Left colon (tissue), 2 donors: ENCODE results near the gene KIF27. TPM values are rescaled to one million over a fixed set of nuclear protein-coding genes. Genes with fewer than 3 reads are reported as not detected.
"Not testable (repeated sequence)": the region's sequence is repeated elsewhere in the genome, so short reads cannot be mapped to it uniquely, and the experiment has no call there.

Experiments used
- ATAC-seq: fragments of 200-7000 bp; cut with Tn5 transposase; one replicate; pipeline ENCODE4 v1.9.1; 2020; ENCODE audit warnings: mild to moderate bottlenecking, moderate library complexity
- DNase-seq, 2 donors: peaks; one replicate each; pipeline ENCODE4 v3.0.0-alpha.2; 2020
- intact Hi-C, 2 donors: fragments of 100-400 bp; cut with DNase I in 1 of 2; cut with micrococcal nuclease in 1 of 2; formaldehyde crosslinking; loops; one replicate each; pipeline versions ENCODE4 v1.11.2 to v1.14.0; 2022; cut with DNase I, micrococcal nuclease
- long read RNA-seq: library from polyadenylated mRNA; unstranded; transcript quantifications from one replicate; pipeline ENCODE4 v2.0.0, GENCODE V29; 2021
- total RNA-seq, 2 donors: library from RNA; stranded (reverse); fragmentation: NEBNext Ultra II Directional; extraction: Animal tissue kit (Norgen Biotek cat#: 25700); gene quantifications; one replicate each; pipeline ENCODE4 v1.2.1, GENCODE V29; 2021
- donor health status: DM: no; HTN: no; CAD: no.
- donor health status: DM: yes; HTN: yes; CAD: no.

Gene KIF27, protein sequence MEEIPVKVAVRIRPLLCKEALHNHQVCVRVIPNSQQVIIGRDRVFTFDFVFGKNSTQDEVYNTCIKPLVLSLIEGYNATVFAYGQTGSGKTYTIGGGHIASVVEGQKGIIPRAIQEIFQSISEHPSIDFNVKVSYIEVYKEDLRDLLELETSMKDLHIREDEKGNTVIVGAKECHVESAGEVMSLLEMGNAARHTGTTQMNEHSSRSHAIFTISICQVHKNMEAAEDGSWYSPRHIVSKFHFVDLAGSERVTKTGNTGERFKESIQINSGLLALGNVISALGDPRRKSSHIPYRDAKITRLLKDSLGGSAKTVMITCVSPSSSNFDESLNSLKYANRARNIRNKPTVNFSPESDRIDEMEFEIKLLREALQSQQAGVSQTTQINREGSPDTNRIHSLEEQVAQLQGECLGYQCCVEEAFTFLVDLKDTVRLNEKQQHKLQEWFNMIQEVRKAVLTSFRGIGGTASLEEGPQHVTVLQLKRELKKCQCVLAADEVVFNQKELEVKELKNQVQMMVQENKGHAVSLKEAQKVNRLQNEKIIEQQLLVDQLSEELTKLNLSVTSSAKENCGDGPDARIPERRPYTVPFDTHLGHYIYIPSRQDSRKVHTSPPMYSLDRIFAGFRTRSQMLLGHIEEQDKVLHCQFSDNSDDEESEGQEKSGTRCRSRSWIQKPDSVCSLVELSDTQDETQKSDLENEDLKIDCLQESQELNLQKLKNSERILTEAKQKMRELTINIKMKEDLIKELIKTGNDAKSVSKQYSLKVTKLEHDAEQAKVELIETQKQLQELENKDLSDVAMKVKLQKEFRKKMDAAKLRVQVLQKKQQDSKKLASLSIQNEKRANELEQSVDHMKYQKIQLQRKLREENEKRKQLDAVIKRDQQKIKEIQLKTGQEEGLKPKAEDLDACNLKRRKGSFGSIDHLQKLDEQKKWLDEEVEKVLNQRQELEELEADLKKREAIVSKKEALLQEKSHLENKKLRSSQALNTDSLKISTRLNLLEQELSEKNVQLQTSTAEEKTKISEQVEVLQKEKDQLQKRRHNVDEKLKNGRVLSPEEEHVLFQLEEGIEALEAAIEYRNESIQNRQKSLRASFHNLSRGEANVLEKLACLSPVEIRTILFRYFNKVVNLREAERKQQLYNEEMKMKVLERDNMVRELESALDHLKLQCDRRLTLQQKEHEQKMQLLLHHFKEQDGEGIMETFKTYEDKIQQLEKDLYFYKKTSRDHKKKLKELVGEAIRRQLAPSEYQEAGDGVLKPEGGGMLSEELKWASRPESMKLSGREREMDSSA (N-terminal part only)
- 1 to 10 TPM; 3.2 to 3.3 TPM for total RNA-seq
- long read RNA-seq, partial matches to known transcripts, result 3 of 4 reads
- long read RNA-seq, other reads (novel, unspliced or antisense), result 1 of 4 reads

DNA sequence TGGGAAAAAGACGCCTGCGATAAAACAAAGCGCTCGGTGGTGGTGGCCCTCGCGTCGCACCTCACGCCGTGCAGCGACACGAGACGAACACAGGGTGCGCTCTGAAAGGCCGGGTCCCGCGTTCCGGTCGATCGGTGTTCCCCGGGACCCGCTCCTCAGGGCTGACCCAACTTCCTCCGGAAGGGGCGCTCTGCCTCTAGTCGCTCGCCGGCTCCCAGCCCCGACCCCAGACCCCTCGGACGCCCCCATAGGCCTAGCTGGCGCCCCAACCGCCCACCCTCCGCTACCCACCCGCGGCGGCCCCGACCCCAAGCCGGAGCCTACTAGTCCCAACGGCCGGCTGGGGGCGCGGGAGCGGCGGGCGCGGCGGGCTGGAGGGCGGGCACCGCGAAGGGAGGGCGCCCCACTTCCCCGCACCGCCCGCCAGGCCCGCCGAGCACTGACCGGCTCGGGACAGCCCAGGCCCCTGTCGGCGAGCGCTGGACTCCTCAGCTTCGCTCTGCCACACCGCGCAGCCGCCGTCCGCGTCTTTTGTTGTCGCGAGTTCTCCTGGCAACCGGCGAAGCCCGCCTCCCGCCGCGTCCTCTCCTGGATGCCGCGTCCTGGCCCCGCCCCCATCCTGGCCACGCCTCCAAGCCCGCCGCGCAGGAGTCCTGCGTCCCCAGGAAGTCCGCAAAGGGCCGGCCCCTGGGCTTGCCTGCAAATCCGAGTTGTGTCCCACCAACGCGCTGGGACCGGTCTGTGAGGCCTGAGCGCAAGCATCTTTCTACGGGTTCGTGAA is at the start of gene KIF27:
KIF27 (minus strand) TSS at position 506 of the 781 bp plus-strand sequence. CDS start 5,841 bp downstream, outside the sequence.
- intact Hi-C loops, result no loop called here
- DNase-seq (peak; percentile 98 to 100), ATAC-seq (peak; percentile 96)

DNA sequence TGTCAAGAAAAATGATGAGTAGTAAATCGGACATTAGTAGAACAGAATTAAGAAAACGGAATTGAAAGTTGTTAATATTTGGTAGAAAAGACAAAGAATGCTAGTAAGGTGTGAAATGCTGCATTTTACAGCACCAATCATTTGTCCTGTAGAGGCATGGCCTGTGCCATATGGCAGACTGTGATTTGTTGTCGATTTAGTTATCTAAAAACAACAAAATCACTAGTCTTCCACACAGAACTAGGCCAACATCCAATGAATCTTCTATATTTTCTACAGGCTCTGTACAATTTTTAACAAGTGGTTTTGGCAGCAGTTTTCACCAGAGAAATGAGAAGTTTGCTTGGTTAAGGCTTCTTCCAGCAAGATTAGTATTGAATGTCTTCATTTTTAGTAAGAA is 48.4 kb upstream of the KIF27 start:
- intact Hi-C loops, result no loop called here
- ATAC-seq, result no peak
- DNase-seq, result no peak

DNA sequence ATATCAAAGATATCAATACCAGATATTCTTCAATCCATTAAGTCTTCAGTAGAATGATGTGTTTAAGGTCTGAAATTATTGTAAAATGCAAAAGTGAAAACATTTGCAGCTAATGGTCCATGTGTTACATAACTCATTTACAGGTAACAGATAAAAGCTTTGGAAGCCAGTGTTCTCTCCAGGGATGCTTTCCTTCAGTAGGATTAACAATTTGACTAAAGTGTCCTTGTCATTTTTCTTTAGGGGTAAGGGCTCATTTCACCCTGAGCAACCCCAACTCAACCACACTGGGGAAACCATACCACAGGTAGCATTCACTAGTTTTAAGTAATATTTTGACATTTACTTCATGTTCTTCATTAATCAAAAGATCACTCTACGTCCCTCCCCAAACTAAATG is 45.8 kb upstream of the KIF27 start:
- intact Hi-C loops, result no loop called here
- no peak for DNase-seq
- no peak for ATAC-seq

DNA sequence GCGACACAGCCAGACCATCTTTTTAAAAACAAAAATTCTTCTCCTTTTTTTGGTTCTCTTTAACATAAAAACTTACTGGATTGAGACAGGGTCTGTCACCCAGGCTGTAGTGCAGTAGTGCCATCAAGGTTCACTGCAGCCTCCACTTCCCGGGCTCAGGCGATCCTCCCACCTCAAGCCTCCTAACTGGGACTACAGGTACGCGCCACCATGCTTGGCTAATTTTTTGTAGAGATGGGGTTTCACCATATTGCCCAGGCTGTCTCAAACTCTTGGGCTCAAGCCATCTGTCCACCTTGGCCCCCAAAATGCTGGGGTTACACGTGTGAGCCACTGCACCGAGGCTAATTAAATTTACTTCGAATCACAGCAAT is 45.0 kb upstream of the KIF27 start:
- ATAC-seq (peak; percentile 3), DNase-seq (no peak)
- intact Hi-C loops, result no loop called here

DNA sequence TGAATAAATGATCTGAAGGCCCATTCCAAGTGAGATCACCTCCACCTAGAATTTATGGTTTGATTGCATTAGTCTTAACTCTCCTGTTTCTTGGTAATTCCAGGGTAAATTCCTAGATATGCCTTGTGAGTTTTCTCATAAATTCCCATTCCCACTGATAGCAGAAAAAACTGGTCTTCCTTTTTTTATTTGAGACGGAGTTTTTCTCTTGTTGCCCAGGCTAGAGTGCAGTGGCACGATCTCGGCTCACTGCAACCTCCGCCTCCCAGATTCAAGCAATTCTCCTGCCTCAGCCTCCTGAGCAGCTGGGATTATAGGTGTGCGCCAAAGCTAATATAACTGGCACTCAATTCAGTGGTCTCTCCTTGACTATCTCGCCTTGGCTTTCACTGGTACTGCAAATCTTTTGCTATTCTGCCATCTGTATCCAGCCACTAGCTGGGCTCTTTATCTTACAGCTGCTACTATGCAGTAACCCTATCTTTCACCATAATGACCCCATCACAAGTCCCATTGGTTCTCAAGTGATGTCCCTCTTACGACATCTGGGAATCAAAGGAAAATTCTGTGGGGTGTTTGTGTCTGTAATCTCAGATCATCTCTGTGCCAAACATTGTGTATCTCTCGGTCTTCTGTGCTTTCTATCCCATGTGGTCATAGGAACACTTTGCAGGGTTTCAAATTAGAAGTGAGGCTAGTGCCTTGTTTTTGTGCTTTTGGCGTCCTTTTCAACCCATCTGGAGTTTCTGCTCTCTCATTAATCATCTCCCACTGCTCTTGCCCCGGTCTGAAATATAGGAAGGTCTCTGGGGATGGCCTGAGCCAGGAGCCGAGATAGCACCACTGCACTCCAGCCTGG is 44.3 kb upstream of the KIF27 start:
- DNase-seq (no peak), ATAC-seq (peak; percentile 14)
- intact Hi-C loops, result no loop called here

DNA sequence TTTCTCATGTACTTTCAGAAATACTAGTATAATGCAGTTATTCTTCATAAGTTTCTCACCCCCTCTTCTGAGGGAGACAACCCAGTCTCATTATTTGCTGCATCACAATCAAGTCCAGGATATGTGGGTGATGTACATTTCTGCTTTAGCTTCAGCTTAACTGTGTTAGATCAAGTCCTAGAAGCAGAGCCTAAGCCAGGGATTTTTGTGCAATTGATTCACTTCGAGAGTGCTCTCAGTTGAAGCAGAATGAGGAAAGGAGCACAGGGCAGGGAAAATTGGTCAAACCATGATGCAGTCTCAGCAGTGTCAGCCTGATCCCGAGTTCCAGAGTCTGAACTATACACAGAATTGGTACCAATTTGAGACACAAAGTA is 43.7 kb upstream of the KIF27 start:
- ATAC-seq (peak; percentile 16), DNase-seq (no peak)
- intact Hi-C loops, result no loop called here

DNA sequence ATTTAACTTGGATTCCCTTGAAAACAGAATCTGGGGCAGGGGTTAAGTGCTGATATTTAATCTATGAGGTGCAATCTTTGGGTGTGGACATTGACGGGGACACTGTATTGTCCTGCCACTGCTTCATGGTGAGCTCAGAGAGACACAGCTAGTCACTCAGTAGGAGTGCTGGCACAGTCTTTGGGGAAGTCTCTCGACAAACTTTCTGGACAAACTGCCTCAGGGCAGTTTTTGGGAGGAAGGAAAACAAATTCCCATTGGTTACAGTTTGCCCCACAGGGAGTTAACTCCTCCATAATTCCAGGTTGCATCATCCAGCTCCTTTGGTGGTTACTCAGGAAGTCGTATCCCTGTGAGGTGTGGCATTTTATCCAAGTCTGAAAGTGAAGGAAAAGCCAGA is 40.9 kb upstream of the KIF27 start:
- DNase-seq (no peak), ATAC-seq (peak; percentile 62)
- intact Hi-C loops, result no loop called here

DNA sequence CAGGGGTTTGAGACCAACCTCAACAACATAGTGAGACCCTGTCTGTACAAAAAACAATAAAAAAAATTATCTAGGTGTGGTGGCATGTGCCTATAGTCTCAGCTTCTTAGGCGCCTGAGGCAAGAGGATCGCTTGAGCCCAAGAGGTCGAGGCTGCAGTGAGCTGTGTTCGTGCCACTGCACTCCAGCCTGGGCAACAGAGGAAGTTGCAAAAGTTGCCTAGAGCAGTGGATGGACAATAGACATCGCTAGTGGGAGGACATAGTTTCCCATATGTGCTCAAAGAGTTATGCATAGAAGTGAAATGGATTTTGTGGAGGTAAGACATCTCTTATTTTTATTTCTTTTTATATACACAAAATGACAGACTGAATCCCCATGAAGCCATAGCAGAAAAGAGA is 39.8 kb upstream of the KIF27 start:
- no peak for DNase-seq
- ATAC-seq, result no peak
- intact Hi-C loops, result no loop called here

DNA sequence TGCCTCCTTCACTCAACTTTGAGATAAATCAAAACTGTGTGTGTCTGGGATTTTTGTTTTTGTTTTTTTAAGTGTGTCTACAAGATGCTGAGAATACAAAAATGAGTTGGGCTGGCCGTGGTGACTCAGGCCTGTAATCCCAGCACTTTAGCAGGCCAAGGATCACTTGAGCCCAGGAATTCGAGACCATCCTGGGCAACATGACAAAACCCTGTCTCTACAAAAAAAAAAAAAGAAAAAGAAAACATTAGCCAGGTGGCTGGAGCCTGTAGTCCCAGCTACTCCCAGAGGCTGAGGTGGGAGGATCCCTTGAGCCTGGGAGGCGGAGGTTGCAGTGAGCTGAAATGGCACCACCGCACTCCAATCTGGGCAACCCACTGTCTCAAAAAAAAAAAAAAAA is 37.8 kb upstream of the KIF27 start:
- ATAC-seq (no peak), DNase-seq (no peak)
- intact Hi-C loops, result no loop called here

DNA sequence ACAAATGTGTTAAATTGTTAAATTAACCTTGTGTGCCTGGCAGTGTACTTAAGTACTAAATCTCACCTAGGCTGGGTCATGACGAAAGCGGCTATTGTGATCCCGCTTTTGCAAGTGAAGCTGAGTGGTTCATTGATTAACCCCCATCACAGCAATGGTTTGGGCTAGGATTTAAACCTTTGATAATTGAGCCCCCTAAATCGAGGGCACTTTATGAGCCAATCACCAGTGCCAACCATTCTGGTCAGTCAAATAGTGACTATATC is 35.9 kb upstream of the KIF27 start:
- DNase-seq, result peak in 1 of 2 donors; percentile 31
- intact Hi-C loops, result no loop called here
- ATAC-seq, result peak; percentile 47

DNA sequence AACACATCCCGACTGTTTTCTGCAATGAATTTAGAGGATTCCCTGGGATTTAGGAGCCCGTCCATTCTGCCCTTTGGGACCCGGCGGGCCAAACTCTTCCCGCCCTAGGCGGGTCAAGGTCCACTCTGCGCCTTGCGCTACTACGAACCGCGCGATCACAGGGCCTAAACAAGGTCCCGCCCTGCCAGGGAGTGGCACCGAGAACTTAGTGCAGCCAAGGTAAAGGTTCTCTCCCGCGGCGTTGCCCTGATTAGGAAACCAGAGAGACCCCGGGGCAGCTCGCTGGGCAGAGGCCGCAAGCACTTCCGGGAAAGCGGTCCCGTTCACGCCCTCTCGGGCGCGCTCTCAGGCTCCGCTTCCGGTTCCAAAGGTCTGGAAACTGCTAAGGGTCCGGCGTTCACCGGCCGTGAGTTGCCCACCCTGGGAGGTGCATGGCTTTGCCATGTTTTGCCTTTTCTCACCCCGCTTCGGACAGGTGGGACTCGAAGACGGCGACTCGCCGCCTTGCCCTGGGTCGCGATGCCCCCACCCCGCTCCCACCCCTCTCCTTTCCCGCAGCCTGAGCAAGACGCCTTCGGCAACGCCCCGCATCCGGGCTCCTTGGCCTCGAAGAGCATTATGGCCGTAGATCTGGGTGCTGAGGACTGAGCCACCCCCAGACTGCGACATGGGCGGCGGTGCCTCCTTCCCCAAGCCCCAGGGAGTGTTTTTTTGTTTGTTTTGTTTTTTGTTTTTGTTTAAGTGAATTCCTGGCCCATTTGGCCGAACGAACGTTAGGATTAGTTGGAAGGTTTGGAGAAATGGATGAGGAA is 35.4 kb upstream of the KIF27 start:
- ATAC-seq (peak; percentile 94), DNase-seq (peak; percentile 92)
- intact Hi-C loops, result no loop called here

DNA sequence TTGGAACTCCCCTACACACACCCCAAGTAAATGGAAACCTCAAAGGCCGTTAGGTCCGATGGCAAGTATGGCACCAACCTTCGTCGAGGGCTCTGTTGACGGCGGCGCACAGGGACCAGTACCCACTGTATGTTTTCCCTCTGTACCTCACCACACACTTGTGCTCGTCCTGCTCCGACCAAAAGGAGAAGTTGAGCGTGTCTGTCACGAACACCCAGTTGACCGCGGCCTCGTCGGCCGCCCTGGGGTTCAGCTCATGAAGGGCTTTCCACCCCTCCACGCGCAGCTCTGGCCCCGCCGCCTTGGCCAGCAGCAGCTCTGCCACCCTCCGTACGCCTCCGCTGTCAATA is 34.8 kb upstream of the KIF27 start:
- intact Hi-C loops, result no loop called here

DNA sequence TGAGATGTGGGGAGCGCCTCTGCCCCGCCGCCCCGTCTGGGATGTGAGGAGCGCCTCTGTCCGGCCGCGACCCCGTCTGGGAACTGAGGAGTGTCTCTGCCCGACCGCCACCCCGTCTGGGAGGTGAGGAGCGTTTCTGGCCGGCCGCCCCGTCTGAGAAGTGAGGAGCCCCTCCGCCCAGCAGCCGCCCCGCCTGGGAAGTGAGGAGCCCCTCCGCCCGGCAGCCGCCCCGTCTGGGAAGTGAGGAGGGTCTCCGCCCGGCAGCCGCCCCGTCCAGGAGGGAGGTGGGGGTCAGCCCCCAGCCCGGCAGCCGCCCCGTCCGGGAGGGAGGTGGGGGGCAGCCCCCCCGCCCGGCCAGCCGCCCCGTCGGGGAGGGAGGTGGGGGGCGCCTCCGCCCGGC is 26.9 kb upstream of the KIF27 start:
- intact Hi-C loops, ATAC-seq, DNase-seq: not testable (repeated sequence)

More for the DNA sequence above, 34.8 kb upstream of the KIF27 start:
- ATAC-seq (peak; percentile 4), DNase-seq (no peak)

DNA sequence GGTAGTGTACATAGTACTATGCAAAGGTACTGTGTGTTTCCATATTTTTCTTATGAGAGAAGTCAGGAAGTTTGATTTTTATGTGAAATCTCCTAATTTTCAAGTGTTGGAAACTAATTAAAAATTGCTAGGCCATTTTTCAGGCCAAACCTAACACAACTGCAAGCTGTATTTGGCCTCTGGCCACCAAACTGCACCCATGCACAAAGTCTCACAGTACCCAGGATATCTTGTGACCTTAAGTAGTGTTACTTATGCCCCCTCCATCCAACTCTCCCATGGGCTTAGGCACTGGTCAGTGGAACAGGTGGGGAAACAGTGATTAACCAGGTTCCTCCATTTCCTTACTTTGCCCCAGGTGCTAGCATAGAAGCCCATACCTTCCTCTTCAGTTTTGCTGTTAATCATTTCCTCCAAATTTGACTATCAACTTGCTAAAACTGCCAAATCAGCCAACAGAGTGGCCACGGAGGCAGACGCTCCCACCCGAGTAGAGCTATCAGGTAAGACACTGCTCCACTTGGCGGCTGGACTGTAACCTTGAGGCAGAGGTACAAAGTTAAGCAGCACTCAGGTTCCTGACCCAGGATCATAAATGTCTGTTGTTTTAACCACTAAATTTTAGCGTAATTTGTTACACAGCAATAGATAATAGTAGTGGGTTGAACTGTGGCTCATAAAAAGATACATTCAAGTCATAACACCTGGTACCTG is 19.5 kb upstream of the KIF27 start:
- ATAC-seq (no peak), DNase-seq (no peak)
- intact Hi-C loops, result no loop called here

DNA sequence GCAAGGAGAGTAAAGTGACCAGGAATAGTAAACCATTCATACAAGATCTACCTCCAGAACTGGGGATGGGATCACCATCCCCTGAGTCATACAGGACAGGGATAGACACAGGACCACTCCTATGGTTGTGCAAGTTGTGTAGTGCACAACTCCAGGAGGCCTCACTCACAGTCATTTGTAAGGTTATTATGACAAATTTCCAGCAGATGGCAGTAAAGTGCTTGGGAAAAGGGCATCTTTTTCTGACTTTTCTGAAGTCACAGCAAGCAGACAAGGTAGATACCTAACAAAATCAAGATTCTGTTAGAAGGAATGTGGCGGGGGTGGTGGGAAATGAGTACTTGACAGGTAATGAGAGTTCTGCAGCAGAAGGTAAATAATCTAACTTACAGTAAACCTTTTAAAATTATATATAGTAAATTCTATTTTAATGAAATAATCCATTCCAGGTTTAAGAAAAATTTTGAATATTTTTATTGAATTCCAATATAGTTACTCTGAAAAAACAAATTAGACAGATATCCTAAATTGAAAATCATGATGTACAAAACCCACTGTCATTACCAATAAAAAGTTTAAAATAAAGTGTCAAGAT is 16.7 kb upstream of the KIF27 start:
- DNase-seq, result no peak
- ATAC-seq, result peak; percentile 70
- intact Hi-C loops, result loop anchor here in 1 of 2 donors (5.0 kb wide), 2 partner anchors 324 to 379 kb away; no protein-coding TSS in a partner anchor

DNA sequence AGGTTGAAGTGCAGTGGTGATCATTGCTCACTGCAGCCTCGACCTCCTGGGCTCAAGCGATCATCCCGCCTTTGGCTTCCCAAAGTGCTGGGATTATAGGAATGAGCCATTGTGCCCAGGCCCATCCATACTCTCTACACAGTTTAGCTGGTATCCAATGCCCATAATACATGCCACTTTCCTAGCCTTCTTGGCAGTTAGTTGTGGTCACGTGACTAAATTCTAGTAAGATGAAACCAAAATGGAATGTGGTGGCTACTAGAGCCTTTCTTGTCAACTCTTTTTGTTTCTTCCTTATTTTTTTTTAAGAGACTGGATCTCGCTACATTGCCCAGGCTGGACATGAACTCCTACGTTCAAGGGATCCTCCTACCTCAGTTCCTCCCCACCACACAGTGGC is 15.3 kb upstream of the KIF27 start:
- intact Hi-C loops, result loop anchor here in 1 of 2 donors (5.0 kb wide), 2 partner anchors 326 to 381 kb away; no protein-coding TSS in a partner anchor
- ATAC-seq (no peak), DNase-seq (no peak)
